ENCODE results near the gene ZNF664.
"Not testable (repeated sequence)": the region's sequence is repeated elsewhere in the genome, so short reads cannot be mapped to it uniquely, and the experiment has no call there.

Gene ZNF664

GRCh38 chr12:123942238-123942653 is 30.8 kb upstream of the ZNF664 start:
- DNase-seq: no peak

- no peak for DNase-seq
These were observed 29.9 kb upstream of the ZNF664 start for GRCh38 chr12:123942911-123943648.

GRCh38 chr12:123943816-123944215 is 29.2 kb upstream of the ZNF664 start:
- DNase-seq: no peak

- DNase-seq: no peak
These were observed 28.3 kb upstream of the ZNF664 start for GRCh38 chr12:123944696-123945095.

GRCh38 chr12:123945287-123946151 is 27.5 kb upstream of the ZNF664 start:
- no peak for DNase-seq

DNA sequence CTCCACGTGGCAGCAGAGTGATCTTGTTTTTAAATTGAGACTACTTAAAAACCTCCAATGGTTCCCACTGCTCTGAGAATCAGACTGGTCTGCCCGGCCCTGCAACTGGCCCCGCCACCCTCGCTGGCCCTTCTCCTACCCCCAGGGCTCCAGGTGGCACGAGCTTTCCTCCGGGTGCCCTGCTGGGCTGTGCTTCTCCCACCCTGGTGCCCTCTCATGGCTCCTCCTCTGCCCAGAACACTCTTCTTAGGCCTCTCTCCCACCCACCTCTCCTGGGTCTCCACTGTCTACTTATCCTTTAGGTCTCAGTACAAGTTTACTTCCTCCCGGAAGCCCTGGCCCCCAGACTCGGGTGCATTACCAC is 26.9 kb upstream of the ZNF664 start:
- no peak for DNase-seq

DNA sequence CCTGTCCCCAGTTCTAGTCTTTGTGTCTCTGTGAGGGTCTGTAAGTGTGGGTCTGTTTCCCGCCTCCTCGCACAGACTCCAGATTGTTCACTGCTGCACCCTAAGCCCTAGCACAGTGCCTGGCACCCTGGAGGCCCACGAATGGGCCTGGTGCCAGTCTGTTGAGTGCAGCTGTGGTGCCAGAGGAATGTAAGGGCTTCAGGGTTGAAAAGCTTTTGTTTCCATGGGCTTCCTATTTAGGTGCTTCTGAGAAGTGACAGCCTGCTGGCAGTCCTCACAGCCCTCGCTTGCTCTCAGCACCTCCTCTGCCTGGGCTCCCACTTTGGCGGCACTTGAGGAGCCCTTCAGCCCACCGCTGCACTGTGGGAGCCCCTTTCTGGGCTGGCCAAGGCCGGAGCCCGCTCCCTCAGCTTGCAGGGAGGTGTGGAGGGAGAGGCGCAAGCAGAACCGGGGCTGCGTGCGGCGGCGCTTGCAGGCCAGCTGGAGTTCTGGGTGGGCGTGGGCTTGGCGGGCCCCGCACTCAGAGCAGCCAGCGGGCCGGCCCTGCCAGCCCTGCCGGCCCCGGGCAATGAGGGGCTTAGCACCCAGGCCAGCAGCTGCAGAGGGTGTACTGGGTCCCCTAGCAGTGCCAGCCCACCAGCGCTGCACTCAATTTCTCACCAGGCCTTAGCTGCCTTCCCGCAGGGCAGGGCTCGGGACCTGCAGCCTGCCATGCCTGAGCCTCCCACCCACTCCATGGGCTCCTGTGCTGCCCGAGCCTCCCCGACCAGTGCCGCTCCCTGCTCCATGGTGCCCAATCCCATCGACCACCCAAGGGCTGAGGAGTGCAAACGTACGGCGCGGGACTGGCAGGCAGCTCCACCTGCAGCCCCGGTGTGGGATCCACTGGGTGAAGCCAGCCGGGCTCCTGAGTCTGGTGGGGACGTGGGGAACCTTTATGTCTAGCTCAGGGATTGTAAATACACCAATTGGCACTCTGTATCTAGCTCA is 26.2 kb upstream of the ZNF664 start:
- DNase-seq: not testable (repeated sequence)

- DNase-seq: not testable (repeated sequence)
These were observed 25.5 kb upstream of the ZNF664 start for GRCh38 chr12:123947531-123947930.

DNA sequence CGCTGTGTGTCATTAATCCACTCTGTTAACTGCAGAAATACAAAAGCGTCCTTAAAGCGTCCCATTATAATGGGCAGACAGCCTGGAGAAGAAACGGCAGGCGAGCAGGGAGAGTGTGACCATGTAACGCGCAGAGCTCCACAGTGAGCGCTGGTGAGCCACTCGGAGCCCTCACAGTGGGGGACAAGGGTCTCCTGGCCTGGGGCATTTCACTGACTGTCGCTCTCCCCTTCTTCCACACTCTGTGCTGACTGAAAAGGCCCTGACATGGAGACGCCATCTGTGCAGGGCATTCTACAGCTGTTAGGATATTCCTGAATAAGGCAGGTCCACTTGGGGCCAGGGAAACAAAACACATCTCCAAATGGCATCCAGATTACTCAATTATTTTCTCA is 24.6 kb upstream of the ZNF664 start:
- no peak for DNase-seq

GRCh38 chr12:123948796-123949769 is 23.9 kb upstream of the ZNF664 start:
- no peak for DNase-seq

DNA sequence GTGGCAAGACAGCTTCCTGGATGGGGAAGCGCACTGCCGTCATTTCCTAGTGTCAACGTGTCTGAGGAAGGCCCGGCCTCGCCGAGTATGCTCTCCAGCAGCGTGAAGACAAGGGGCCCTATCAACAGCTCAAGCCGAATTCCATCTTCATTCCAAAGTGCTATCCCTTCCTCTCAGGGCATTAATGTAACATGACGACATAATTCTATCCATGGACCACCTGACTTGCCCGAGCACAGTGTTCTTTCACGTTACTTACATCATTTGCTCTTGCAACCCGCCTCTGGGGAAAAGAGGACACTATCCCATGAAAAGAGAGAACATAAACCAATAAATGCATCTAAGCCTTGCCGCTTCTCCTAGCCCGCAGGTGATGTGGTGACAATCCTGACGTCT is 23.2 kb upstream of the ZNF664 start:
- no peak for DNase-seq

DNA sequence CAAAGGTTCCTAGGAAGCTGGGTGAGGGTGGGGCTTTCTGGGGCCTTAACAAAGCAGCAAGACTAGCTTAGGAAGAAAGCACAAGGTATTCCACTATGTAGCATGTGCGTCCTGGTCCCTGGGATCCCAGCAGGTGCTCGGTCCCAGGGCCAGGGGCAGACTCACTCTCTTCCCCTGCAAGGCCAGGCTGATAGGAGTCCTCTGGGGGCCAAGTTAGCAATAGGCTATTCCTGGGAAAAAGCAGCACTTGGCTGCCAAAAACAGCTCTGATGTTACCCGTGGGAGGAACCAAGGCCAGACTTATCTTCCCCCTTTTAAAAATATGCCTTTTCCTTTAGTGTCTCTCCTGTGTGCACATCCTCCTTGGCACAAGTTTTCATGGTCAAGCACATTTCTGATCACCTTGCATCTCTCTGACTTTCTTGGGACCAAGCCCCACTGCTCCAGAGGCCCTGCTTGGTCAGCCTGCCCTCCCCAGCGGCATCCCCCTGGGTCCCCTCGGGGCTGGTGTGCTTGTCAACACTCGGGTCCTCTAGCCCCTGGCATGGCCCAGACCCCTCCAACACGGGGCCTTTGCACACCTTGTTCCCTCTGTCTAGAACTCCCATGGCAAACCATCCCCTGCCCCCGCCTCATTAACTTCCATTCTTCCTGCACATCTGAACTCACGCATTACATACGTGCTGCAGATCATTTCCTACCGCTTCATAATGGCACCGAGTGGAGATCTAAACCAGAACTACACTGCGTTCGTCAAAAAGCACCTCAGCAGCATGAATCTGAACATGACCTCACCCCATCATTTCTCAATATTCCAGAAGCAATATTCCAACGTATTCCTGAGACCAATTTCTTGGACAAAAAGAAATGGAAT is 22.3 kb upstream of the ZNF664 start:
- DNase-seq: no peak

- DNase-seq: no peak
These were observed 21.5 kb upstream of the ZNF664 start for GRCh38 chr12:123951467-123951866.

GRCh38 chr12:123952037-123952436 is 21.0 kb upstream of the ZNF664 start:
- DNase-seq: no peak

DNA sequence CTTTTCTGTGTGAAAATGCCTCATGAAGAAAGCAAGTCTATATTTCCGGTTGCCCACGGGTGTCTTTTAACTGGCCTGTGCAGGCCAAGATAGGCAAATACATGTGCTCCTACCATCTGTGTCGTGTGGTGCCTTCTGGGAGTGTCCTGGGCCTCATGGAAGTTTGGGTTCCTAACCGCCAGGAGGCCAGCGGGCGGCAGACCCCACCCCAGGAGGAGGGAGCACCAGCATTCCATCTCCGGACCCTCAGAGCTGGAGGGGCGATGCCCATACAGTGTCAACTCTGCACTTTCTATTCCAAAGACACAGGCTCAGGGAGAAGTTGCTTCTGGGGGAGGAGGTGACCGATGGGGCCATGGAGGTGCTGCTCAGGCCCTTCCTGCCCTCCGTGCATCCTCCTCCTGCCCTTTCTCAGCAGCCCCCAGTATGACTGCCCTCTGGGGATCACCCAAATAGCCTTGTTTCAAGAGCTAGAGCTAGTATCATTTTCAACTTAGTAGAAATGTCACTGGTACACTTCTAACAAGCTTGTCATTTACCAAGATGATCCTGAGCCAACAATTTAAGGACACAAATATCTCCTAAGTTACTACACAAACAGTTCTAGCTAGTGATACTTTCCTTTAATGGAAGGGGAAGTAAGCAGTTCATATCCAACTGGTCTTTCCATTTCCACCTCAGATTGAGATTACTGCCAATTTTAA is 18.2 kb upstream of the ZNF664 start:
- DNase-seq: no peak

DNA sequence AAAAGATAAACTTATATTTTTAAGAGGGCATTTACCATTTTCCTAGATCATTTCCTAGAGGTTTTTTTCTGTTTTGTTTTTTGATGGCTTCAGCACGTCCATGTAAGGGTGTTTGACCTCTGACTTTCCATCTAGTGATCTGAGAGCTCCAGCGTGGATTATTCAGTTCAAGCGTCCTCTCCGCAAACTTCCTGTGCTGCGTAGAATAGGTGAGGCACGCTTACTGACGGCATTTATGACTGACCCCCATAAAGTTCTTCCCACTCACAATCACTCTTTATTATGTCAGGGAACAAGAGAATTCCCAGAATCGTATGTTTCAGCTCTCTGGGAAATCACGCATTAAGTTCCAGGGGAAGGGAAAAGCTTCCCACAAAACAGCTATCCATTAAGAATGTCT is 16.8 kb upstream of the ZNF664 start:
- no peak for DNase-seq

- no peak for DNase-seq
These were observed 15.8 kb upstream of the ZNF664 start for GRCh38 chr12:123957196-123957595.

DNA sequence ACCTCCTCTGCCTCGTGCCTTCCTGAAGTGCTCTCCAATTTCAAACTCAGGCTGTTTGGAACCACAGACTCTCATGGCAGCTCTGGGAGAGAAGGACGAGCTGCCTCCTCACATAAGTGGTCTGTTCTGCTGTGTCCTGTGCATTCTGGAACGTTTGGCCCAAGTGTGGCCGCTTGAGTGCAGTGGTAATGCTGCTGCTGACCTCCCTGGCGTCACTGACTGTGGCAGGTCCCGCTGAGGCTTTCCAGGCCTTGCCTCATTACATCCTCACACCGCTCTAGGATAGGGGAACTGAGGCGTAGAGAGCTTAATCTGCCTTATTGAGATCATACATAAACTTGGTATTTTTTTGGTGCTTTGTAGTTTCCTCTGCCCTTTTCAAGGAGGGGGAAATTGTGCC is 14.6 kb upstream of the ZNF664 start:
- DNase-seq: no peak

- no peak for DNase-seq
These were observed 14.1 kb upstream of the ZNF664 start for GRCh38 chr12:123958876-123959275.

Data from CD4-positive, alpha-beta T cell treated with Interleukin-21 for 1 hour (primary cell).